Measurements from ENCODE around the gene ABHD17A. TPM values are rescaled to one million over a fixed set of nuclear protein-coding genes. Genes with fewer than 3 reads are reported as not detected.

ABHD17A gene
- total and polyA plus RNA-seq, 9 donors = 55.7 to 73.5 (median 59.0) TPM

GRCh38 chr19:1841209-1841924 is 43.9 kb downstream of the ABHD17A start:
- H3K4me3 ChIP-seq (ENCODE audit: low read length) = peak overlapping the region; percentile 19
- H3K27me3 ChIP-seq (ENCODE audit: control insufficient read depth, insufficient read depth, low read length) = no peaks in the 10 kb centered on the region
- H3K9me3 ChIP-seq (replicated peaks; ENCODE audit: control insufficient read depth, low read depth, low read length) = no peaks in the 10 kb centered on the region
- H3K4me1 ChIP-seq (ENCODE audit: control insufficient read depth, insufficient read depth, low read length) = peaks cover 60% of the 10 kb centered on the region
- WGBS (ENCODE audit: insufficient coverage) = 59% methylated on average over 21 of the region's 35 CpGs
- no peak for DNase-seq
- peak overlapping the region; percentile 62 for H3K27ac ChIP-seq (ENCODE audit: low read length)
- peaks cover 25% of the 10 kb centered on the region for H3K36me3 ChIP-seq (ENCODE audit: control insufficient read depth, insufficient read depth, low read length)

GRCh38 chr19:1840541-1841115 is 44.7 kb downstream of the ABHD17A start:
- WGBS (ENCODE audit: insufficient coverage) = 45% methylated on average over 19 of the region's 22 CpGs
- Histone ChIP-seq H3K4me3 (ENCODE audit: low read length) (peak overlapping the region; percentile 19), H3K36me3 (ENCODE audit: control insufficient read depth, insufficient read depth, low read length) (peaks cover 18% of the 10 kb centered on the region), H3K9me3 (replicated peaks; ENCODE audit: control insufficient read depth, low read depth, low read length) (no peaks in the 10 kb centered on the region), H3K27ac (ENCODE audit: low read length) (peak overlapping the region; percentile 62), H3K4me1 (ENCODE audit: control insufficient read depth, insufficient read depth, low read length) (peaks cover 55% of the 10 kb centered on the region), H3K27me3 (ENCODE audit: control insufficient read depth, insufficient read depth, low read length) (no peaks in the 10 kb centered on the region)
- peak; percentile 73 for DNase-seq

- DNase-seq = no peak
- Histone ChIP-seq H3K4me3 (ENCODE audit: low read length) (no peak overlapping the region), H3K4me1 (ENCODE audit: control insufficient read depth, insufficient read depth, low read length) (peaks cover 50% of the 10 kb centered on the region), H3K27me3 (ENCODE audit: control insufficient read depth, insufficient read depth, low read length) (no peaks in the 10 kb centered on the region), H3K9me3 (replicated peaks; ENCODE audit: control insufficient read depth, low read depth, low read length) (no peaks in the 10 kb centered on the region), H3K36me3 (ENCODE audit: control insufficient read depth, insufficient read depth, low read length) (peaks cover 15% of the 10 kb centered on the region), H3K27ac (ENCODE audit: low read length) (peak overlapping the region; percentile 62)
- WGBS (ENCODE audit: insufficient coverage) = 66% methylated on average over 11 of the region's 25 CpGs
Measured at GRCh38 chr19:1839658-1840540, 45.4 kb downstream of the ABHD17A start.

GRCh38 chr19:1837625-1838105 is 47.6 kb downstream of the ABHD17A start:
- DNase-seq = peak; percentile 28
- WGBS (ENCODE audit: insufficient coverage) = 11% methylated on average over 14 of the region's 23 CpGs
- Histone ChIP-seq H3K27me3 (ENCODE audit: control insufficient read depth, insufficient read depth, low read length) (no peaks in the 10 kb centered on the region), H3K27ac (ENCODE audit: low read length) (no peak overlapping the region), H3K9me3 (replicated peaks; ENCODE audit: control insufficient read depth, low read depth, low read length) (no peaks in the 10 kb centered on the region), H3K4me3 (ENCODE audit: low read length) (no peak overlapping the region), H3K36me3 (ENCODE audit: control insufficient read depth, insufficient read depth, low read length) (peaks cover 10% of the 10 kb centered on the region), H3K4me1 (ENCODE audit: control insufficient read depth, insufficient read depth, low read length) (peaks cover 29% of the 10 kb centered on the region)

- Histone ChIP-seq H3K27ac (ENCODE audit: low read length) (no peak overlapping the region), H3K27me3 (ENCODE audit: control insufficient read depth, insufficient read depth, low read length) (no peaks in the 10 kb centered on the region), H3K4me3 (ENCODE audit: low read length) (no peak overlapping the region), H3K36me3 (ENCODE audit: control insufficient read depth, insufficient read depth, low read length) (peaks cover 10% of the 10 kb centered on the region), H3K4me1 (ENCODE audit: control insufficient read depth, insufficient read depth, low read length) (peaks cover 26% of the 10 kb centered on the region), H3K9me3 (replicated peaks; ENCODE audit: control insufficient read depth, low read depth, low read length) (no peaks in the 10 kb centered on the region)
- 66% methylated on average over 6 of the region's 11 CpGs for WGBS (ENCODE audit: insufficient coverage)
- DNase-seq = no peak
Measured at GRCh38 chr19:1837222-1837565, 48.1 kb downstream of the ABHD17A start.

- no peak overlapping the region for H3K4me3 ChIP-seq (ENCODE audit: low read length)
- H3K9me3 ChIP-seq (replicated peaks; ENCODE audit: control insufficient read depth, low read depth, low read length) = no peaks in the 10 kb centered on the region
- H3K27ac ChIP-seq (ENCODE audit: low read length) = no peak overlapping the region
- peaks cover 23% of the 10 kb centered on the region for H3K4me1 ChIP-seq (ENCODE audit: control insufficient read depth, insufficient read depth, low read length)
- WGBS (ENCODE audit: insufficient coverage) = 86% methylated on average over 15 of the region's 31 CpGs
- peaks cover 13% of the 10 kb centered on the region for H3K36me3 ChIP-seq (ENCODE audit: control insufficient read depth, insufficient read depth, low read length)
- no peak for DNase-seq
- H3K27me3 ChIP-seq (ENCODE audit: control insufficient read depth, insufficient read depth, low read length) = no peaks in the 10 kb centered on the region
Measured at GRCh38 chr19:1836458-1837221, 48.7 kb downstream of the ABHD17A start.

- DNase-seq = no peak
- no peaks in the 10 kb centered on the region for H3K27me3 ChIP-seq (ENCODE audit: control insufficient read depth, insufficient read depth, low read length)
- no peaks in the 10 kb centered on the region for H3K9me3 ChIP-seq (replicated peaks; ENCODE audit: control insufficient read depth, low read depth, low read length)
- 81% methylated on average over 14 of the region's 15 CpGs for WGBS (ENCODE audit: insufficient coverage)
- H3K36me3 ChIP-seq (ENCODE audit: control insufficient read depth, insufficient read depth, low read length) = peaks cover 22% of the 10 kb centered on the region
- H3K4me1 ChIP-seq (ENCODE audit: control insufficient read depth, insufficient read depth, low read length) = peaks cover 2% of the 10 kb centered on the region
- H3K27ac ChIP-seq (ENCODE audit: low read length) = no peak overlapping the region
- H3K4me3 ChIP-seq (ENCODE audit: low read length) = no peak overlapping the region
Measured at GRCh38 chr19:1833540-1833939, 51.8 kb downstream of the ABHD17A start.

GRCh38 chr19:1832046-1832663 is 53.1 kb downstream of the ABHD17A start:
- Histone ChIP-seq H3K27me3 (ENCODE audit: control insufficient read depth, insufficient read depth, low read length) (no peaks in the 10 kb centered on the region), H3K36me3 (ENCODE audit: control insufficient read depth, insufficient read depth, low read length) (peaks cover 31% of the 10 kb centered on the region), H3K27ac (ENCODE audit: low read length) (no peak overlapping the region), H3K4me1 (ENCODE audit: control insufficient read depth, insufficient read depth, low read length) (peaks cover 2% of the 10 kb centered on the region), H3K9me3 (replicated peaks; ENCODE audit: control insufficient read depth, low read depth, low read length) (no peaks in the 10 kb centered on the region), H3K4me3 (ENCODE audit: low read length) (no peak overlapping the region)
- no peak for DNase-seq
- WGBS (ENCODE audit: insufficient coverage) = 82% methylated on average over 22 of the region's 26 CpGs

- DNase-seq = no peak
- Histone ChIP-seq H3K36me3 (ENCODE audit: control insufficient read depth, insufficient read depth, low read length) (peaks cover 34% of the 10 kb centered on the region), H3K4me1 (ENCODE audit: control insufficient read depth, insufficient read depth, low read length) (peaks cover 10% of the 10 kb centered on the region), H3K27ac (ENCODE audit: low read length) (no peak overlapping the region), H3K27me3 (ENCODE audit: control insufficient read depth, insufficient read depth, low read length) (no peaks in the 10 kb centered on the region), H3K9me3 (replicated peaks; ENCODE audit: control insufficient read depth, low read depth, low read length) (no peaks in the 10 kb centered on the region), H3K4me3 (ENCODE audit: low read length) (no peak overlapping the region)
- 90% methylated on average over 9 of the region's 11 CpGs for WGBS (ENCODE audit: insufficient coverage)
Measured at GRCh38 chr19:1830978-1831377, 54.3 kb downstream of the ABHD17A start.

Data from muscle of leg (tissue), 11 donors.